HL-60 (cell line): ENCODE results near the gene CAMKK2.
"Not testable (repeated sequence)": the region's sequence is repeated elsewhere in the genome, so short reads cannot be mapped to it uniquely, and the experiment has no call there.

Source experiments
- DNase-seq, 2 experiments: peaks; one replicate each; pipeline ENCODE4 v3.0.0-alpha.2; 2010 to 2020; ENCODE audit warnings: low read depth in 1 of 2, low spot score in 1 of 2
- H3K27ac ChIP-seq: fragments of 250-450 bp; sonication (Bioruptor Pico); replicated peaks from 2 replicates; pipeline ENCODE4 v1.5.1; 2020; ENCODE audit warnings: mild to moderate bottlenecking, moderate library complexity
- H3K27me3 ChIP-seq: fragments of 250-450 bp; sonication (Bioruptor Pico); 2 replicates; pipeline ENCODE4 v1.5.1; 2021; ENCODE audit warnings: mild to moderate bottlenecking, moderate library complexity; ENCODE audit not compliant: insufficient read depth, poor library complexity, severe bottlenecking
- H3K4me3 ChIP-seq: replicated peaks from 2 replicates; pipeline ENCODE4 v1.5.1; 2011; ENCODE audit warnings: mild to moderate bottlenecking, control low read depth, low read length; ENCODE audit not compliant: insufficient read depth
- CTCF ChIP-seq: IDR thresholded peaks from one replicate; pipeline ENCODE4 v1.5.1; 2011; ENCODE audit warnings: low read length, control low read depth, inconsistent platforms; ENCODE audit not compliant: insufficient read depth
- GABPA ChIP-seq: IDR thresholded peaks from 2 replicates; pipeline ENCODE4 v1.6.1; 2012; ENCODE audit warnings: low read depth
- POLR2AphosphoS5 ChIP-seq: IDR thresholded peaks from 2 replicates; pipeline ENCODE4 v1.6.1; 2012; ENCODE audit warnings: low read depth
- REST ChIP-seq: IDR thresholded peaks from 2 replicates; pipeline ENCODE4 v1.6.1; 2012; ENCODE audit warnings: low read depth; ENCODE audit not compliant: insufficient replicate concordance
- SPI1 ChIP-seq: IDR thresholded peaks from 2 replicates; pipeline ENCODE4 v1.6.1; 2012; ENCODE audit warnings: low read depth, mild to moderate bottlenecking, borderline replicate concordance

The CAMKK2 gene

GRCh38 chr12:121212875-121213274 is 83.6 kb downstream of the CAMKK2 start:
- Histone ChIP-seq H3K27ac (no peak overlapping the region), H3K4me3 (no peak overlapping the region), H3K27me3 (no peaks in the 10 kb centered on the region)
- TF ChIP-seq POLR2AphosphoS5 (no peak), SPI1 (no peak), CTCF (no peak), REST (no peak), GABPA (no peak)
- DNase-seq, result no peak

GRCh38 chr12:121209624-121210572 is 86.6 kb downstream of the CAMKK2 start, which contains the start of gene P2RX4:
Gene P2RX4, plus strand, starts transcription at chr12:121210129. Its CDS starts 36 bp downstream, at chr12:121210165.
- DNase-seq, result peak; percentile 87 to 94
- Histone ChIP-seq H3K4me3 (peak within 1 kb of the TSS; percentile 54), H3K27me3 (no peaks in the 10 kb centered on the region), H3K27ac (peak within 1 kb of the TSS; percentile 69)
- TF ChIP-seq POLR2AphosphoS5, result peak; percentile 91
- no peak for TF ChIP-seq SPI1

- Histone ChIP-seq H3K27ac (no peak overlapping the region), H3K4me3 (peak overlapping the region; percentile 54), H3K27me3 (no peaks in the 10 kb centered on the region)
- TF ChIP-seq REST, result no peak
- no peak for TF ChIP-seq SPI1
- TF ChIP-seq GABPA, result no peak
- no peak for TF ChIP-seq CTCF
- TF ChIP-seq POLR2AphosphoS5, result no peak
- DNase-seq, result no peak
Observed at GRCh38 chr12:121209221-121209620, 87.3 kb downstream of the CAMKK2 start.

GRCh38 chr12:121208571-121208970 is 87.9 kb downstream of the CAMKK2 start:
- not testable (repeated sequence) for DNase-seq, H3K4me3 ChIP-seq, H3K27me3 ChIP-seq, H3K27ac ChIP-seq
